H1 (cell line): Measurements from ENCODE around the gene NCEH1. TPM values are rescaled to one million over a fixed set of nuclear protein-coding genes. Genes with fewer than 3 reads are reported as not detected.

Experiments
- CTCF ChIA-PET: fragments of 300-600 bp; sonication (Branson Sonifier 250); formaldehyde crosslinking; loops from one replicate; lab custom pipeline; 2021; ENCODE audit not compliant: partially characterized antibody; lab: Charles Lee
- POLR2A ChIA-PET: fragments of 300-600 bp; sonication (Branson Sonifier 250); formaldehyde crosslinking; loops from one replicate; lab custom pipeline; 2021; ENCODE audit warnings: inconsistent platforms; ENCODE audit not compliant: partially characterized antibody; lab: Charles Lee
- DNase-seq, 2 experiments: peaks; one replicate each; pipeline versions ENCODE4 v3.0.0 to v3.0.0-alpha.2; 2010 to 2022; ENCODE audit warnings: low spot score in 2 of 2, low read depth in 1 of 2, mixed read lengths in 1 of 2
- FAIRE-seq: peaks from 2 replicates; lab custom pipeline; 2011; peaks lifted over from hg19 to GRCh38; lab: Jason Lieb, UNC
- H2AFZ ChIP-seq: 2 replicates; pipeline ENCODE4 v1.8.1; 2012; ENCODE audit warnings: low read length, inconsistent platforms
- H2AK5ac ChIP-seq: 2 replicates; pipeline ENCODE4 v1.6.1; 2013; ENCODE audit warnings: low read depth, low read length
- H2BK120ac ChIP-seq: replicated peaks from 2 replicates; pipeline ENCODE3; 2013; ENCODE audit warnings: low read depth, low read length, inconsistent platforms
- H2BK12ac ChIP-seq: 2 replicates; pipeline ENCODE4 v1.6.1; 2013; ENCODE audit warnings: low read depth, low read length
- H2BK15ac ChIP-seq: 2 replicates; pipeline ENCODE4 v1.6.1; 2013; ENCODE audit warnings: low read length
- H2BK20ac ChIP-seq: 2 replicates; pipeline ENCODE4 v1.6.1; 2013; ENCODE audit warnings: low read length
- H2BK5ac ChIP-seq: 2 replicates; pipeline ENCODE4 v1.6.1; 2013; ENCODE audit warnings: low read depth, low read length
- H3K14ac ChIP-seq: 2 replicates; pipeline ENCODE4 v1.6.1; 2013; ENCODE audit warnings: inconsistent platforms; ENCODE audit not compliant: insufficient read length
- H3K18ac ChIP-seq: 2 replicates; pipeline ENCODE4 v1.6.1; 2013; ENCODE audit warnings: low read length; ENCODE audit errors: extremely low read depth
- H3K23ac ChIP-seq: 2 replicates; pipeline ENCODE4 v1.6.1; 2013; ENCODE audit warnings: inconsistent platforms; ENCODE audit not compliant: insufficient read length
- H3K23me2 ChIP-seq: 2 replicates; pipeline ENCODE4 v1.6.1; 2013; ENCODE audit warnings: low read depth, low read length
- H3K27ac ChIP-seq: 2 replicates; pipeline ENCODE4 v1.6.1; 2011; ENCODE audit warnings: low read depth, low read length, inconsistent platforms
- H3K27me3 ChIP-seq, 4 experiments: replicated peaks in 1 of 4; 1 replicate in 1 of 4; 2 replicates in 3 of 4; pipeline versions ENCODE4 v1.6.1 to v1.8.1; 2011 to 2013; ENCODE audit warnings: low read length in 3 of 4, mild to moderate bottlenecking in 3 of 4, inconsistent platforms in 2 of 4, mixed read lengths in 2 of 4, moderate library complexity in 1 of 4; ENCODE audit not compliant: control insufficient read depth in 3 of 4, insufficient read depth in 3 of 4; ENCODE audit errors: extremely low read depth in 1 of 4
- H3K36me3 ChIP-seq, 4 experiments: 2 replicates each; pipeline versions ENCODE4 v1.6.1 to v1.8.1; 2011 to 2013; ENCODE audit warnings: mild to moderate bottlenecking in 4 of 4, low read length in 3 of 4, moderate library complexity in 2 of 4, control low read depth in 1 of 4, inconsistent platforms in 1 of 4; ENCODE audit not compliant: insufficient read depth in 4 of 4, control insufficient read depth in 2 of 4
- H3K4ac ChIP-seq: replicated peaks from 2 replicates; pipeline ENCODE3; 2013; ENCODE audit warnings: low read length, low read depth, mixed read lengths, inconsistent platforms; ENCODE audit not compliant: insufficient read length
- H3K4me1 ChIP-seq, 4 experiments: replicated peaks in 1 of 4; 1 replicate in 1 of 4; 2 replicates in 3 of 4; pipeline versions ENCODE4 v1.6.1 to v1.8.1; 2011 to 2013; ENCODE audit warnings: low read length in 3 of 4, inconsistent platforms in 2 of 4, mixed read lengths in 1 of 4; ENCODE audit not compliant: insufficient read depth in 4 of 4, control insufficient read depth in 3 of 4
- H3K4me2 ChIP-seq, 2 experiments: 2 replicates each; pipeline versions ENCODE4 v1.6.1 to v1.8.1; 2011 to 2013; ENCODE audit warnings: low read depth in 2 of 2, low read length in 2 of 2, control low read depth in 1 of 2, inconsistent platforms in 1 of 2, mild to moderate bottlenecking in 1 of 2; ENCODE audit not compliant: insufficient read depth in 1 of 2
- H3K4me3 ChIP-seq, 4 experiments: fragments of 200-600, 300-600 bp in 1 of 4; sonication (generic), shearing (Covaris generic), sonication (Bioruptor Twin) in 1 of 4; 2 replicates each; pipeline versions ENCODE4 v1.5.1 to v1.8.1; 2011 to 2016; ENCODE audit warnings: low read length in 4 of 4, low read depth in 3 of 4, control low read depth in 2 of 4, inconsistent platforms in 2 of 4, mild to moderate bottlenecking in 2 of 4, mixed read lengths in 1 of 4, moderate library complexity in 1 of 4; ENCODE audit not compliant: insufficient read depth in 2 of 4; ENCODE audit errors: extremely low read depth in 1 of 4
- H3K56ac ChIP-seq: replicated peaks from 2 replicates; pipeline ENCODE3; 2013; ENCODE audit warnings: low read depth, mild to moderate bottlenecking, mixed read lengths, low read length, inconsistent platforms; ENCODE audit not compliant: insufficient read length
- H3K79me1 ChIP-seq: 2 replicates; pipeline ENCODE4 v1.6.1; 2013; ENCODE audit warnings: low read depth, low read length, control low read depth
- H3K79me2 ChIP-seq, 2 experiments: 2 replicates each; pipeline versions ENCODE4 v1.6.1 to v1.8.1; 2012 to 2013; ENCODE audit warnings: low read length in 2 of 2, mild to moderate bottlenecking in 2 of 2, inconsistent platforms in 1 of 2; ENCODE audit not compliant: insufficient read depth in 2 of 2, control insufficient read depth in 1 of 2
- H3K9ac ChIP-seq, 4 experiments: replicated peaks in 1 of 4; 1 replicate in 1 of 4; 2 replicates in 3 of 4; pipeline versions ENCODE4 v1.6.1 to v1.8.1; 2011 to 2013; ENCODE audit warnings: low read depth in 3 of 4, low read length in 3 of 4, control low read depth in 2 of 4, mild to moderate bottlenecking in 2 of 4, moderate library complexity in 2 of 4, inconsistent platforms in 1 of 4; ENCODE audit errors: extremely low read depth in 1 of 4
- H3K9me3 ChIP-seq, 2 experiments: 2 replicates each; pipeline versions ENCODE4 v1.6.1 to v1.8.1; 2012 to 2013; ENCODE audit warnings: mild to moderate bottlenecking in 2 of 2, moderate library complexity in 2 of 2, control low read depth in 1 of 2, inconsistent platforms in 1 of 2, low read depth in 1 of 2, low read length in 1 of 2, mixed read lengths in 1 of 2; ENCODE audit not compliant: insufficient read depth in 2 of 2
- H4K20me1 ChIP-seq, 2 experiments: replicated peaks in 1 of 2; 2 replicates each; pipeline versions ENCODE3 to v1.8.1; 2011 to 2013; ENCODE audit warnings: inconsistent platforms in 2 of 2, low read length in 2 of 2, mild to moderate bottlenecking in 1 of 2; ENCODE audit not compliant: insufficient read depth in 2 of 2, control insufficient read depth in 1 of 2
- H4K5ac ChIP-seq: 2 replicates; pipeline ENCODE4 v1.6.1; 2013; ENCODE audit warnings: low read length, low read depth, mixed read lengths, inconsistent platforms; ENCODE audit not compliant: insufficient read length
- H4K8ac ChIP-seq: 2 replicates; pipeline ENCODE4 v1.8.0; 2013; ENCODE audit warnings: mild to moderate bottlenecking, moderate library complexity, low read length, inconsistent platforms; ENCODE audit not compliant: insufficient read depth; ENCODE audit errors: extremely low read depth
- H4K91ac ChIP-seq: replicated peaks from 2 replicates; pipeline ENCODE3; 2013; ENCODE audit warnings: low read length, mixed read lengths, inconsistent platforms; ENCODE audit not compliant: insufficient read length
- CREB1 ChIP-seq: IDR thresholded peaks from 2 replicates; pipeline ENCODE4 v1.6.1; 2012; ENCODE audit warnings: inconsistent platforms
- RBBP5 ChIP-seq: IDR thresholded peaks from 2 replicates; pipeline ENCODE4 v1.7.1; 2012; ENCODE audit warnings: low read depth, mild to moderate bottlenecking, inconsistent platforms, low read length, moderate library complexity, borderline replicate concordance
- SAP30 ChIP-seq: fragments of 300-600 bp; sonication (generic); IDR thresholded peaks from 2 replicates; pipeline ENCODE4 v1.7.1; 2012; ENCODE audit warnings: low read length, moderate library complexity, mild to moderate bottlenecking, inconsistent platforms; ENCODE audit not compliant: insufficient read depth, insufficient replicate concordance
- WGBS, 2 experiments: shearing (Covaris generic) in 1 of 2; methylation state at CpG; one replicate each; pipeline versions ENCODE4 v1.1.6 to v1.1.7; 2013 to 2015; ENCODE audit warnings: low lambda C conversion rate in 2 of 2, mixed read lengths in 2 of 2, inconsistent platforms in 1 of 2, low coverage in 1 of 2, missing lambda C conversion rate in 1 of 2; ENCODE audit not compliant: insufficient replicate concordance in 2 of 2, insufficient coverage in 1 of 2, insufficient read length in 1 of 2; ENCODE audit errors: extremely low coverage in 1 of 2, missing lambda C conversion rate in 1 of 2; 5-methylcytosine and 5-hydroxymethylcytosine counted together
- polyA plus RNA-seq, 7 experiments: library from polyadenylated mRNA; depleted of rRNA in 3 of 7; stranded (reverse) in 5 of 7; unstranded in 2 of 7; fragments of >200 nt in 5 of 7; fragments of 200-250 nt in 2 of 7; gene quantifications; 1 replicate in 5 of 7; 2 replicates in 1 of 7; 4 replicates in 1 of 7; pipeline versions ENCODE4 v1.2.1 to v1.2.3, GENCODE V29; 2011 to 2013; ENCODE audit warnings: missing spikeins in 2 of 7, mixed read lengths in 2 of 7
- total RNA-seq: library from RNA; stranded (reverse); fragmentation: NEBNext Ultra II Directional; extraction: Animal tissue kit (Norgen Biotek cat#: 25700); gene quantifications from 2 replicates; pipeline ENCODE4 v1.2.1, GENCODE V29; 2021

NCEH1 gene
- total and polyA plus RNA-seq, 2 of the 8 experiments (the other 6 are each of a cell fraction or from before 2014, with no cell fraction given) = 2.2 to 6.4 TPM

DNA sequence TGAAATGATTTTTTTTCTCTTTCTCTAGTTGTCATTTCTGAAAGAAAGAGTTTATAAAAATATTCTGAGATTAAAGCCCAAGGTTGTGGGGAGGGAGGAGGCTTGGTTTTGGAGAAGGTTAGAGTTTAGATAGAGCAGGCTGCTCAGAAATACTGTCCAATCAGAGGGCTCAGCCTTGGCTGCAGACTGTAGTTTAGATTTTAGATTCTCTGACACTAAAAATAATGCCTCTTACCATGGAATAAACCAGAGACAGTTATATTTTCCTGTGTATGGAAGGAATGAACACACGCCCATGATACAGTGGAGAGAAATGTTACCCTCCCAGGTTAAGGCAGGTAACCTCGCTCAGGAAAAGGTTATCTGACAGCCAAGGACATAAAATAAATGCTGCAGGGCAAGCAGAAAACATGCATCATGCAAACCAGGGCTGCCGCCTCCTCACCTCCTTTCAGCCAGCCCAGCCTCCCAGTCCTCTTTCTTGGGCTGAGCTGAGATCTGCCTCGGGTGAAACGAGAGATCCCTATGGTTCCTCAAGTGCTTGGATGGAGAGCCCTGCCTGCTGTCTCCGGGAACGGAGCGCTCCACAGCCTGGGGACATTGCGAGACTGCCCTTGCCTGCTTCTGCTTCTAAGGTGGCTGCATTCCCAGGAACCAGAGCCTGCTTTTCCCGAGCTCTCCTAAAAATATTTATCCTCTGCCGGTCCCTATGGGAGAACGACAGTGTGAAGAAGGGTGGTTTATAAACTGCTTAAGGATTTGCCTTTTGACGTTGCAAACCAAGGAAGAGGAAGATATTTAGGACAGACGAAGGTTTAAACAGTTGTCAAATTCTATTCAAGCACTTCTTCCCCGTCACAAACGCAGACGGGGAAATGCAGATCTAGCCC is 848 bp downstream of the NCEH1 start:
- Histone ChIP-seq H2BK20ac (no peak overlapping the region), H3K9me3 (no peaks in the 10 kb centered on the region), H3K4me1 (peaks cover 0 to 4% (median 0%) of the 10 kb centered on the region in 4 experiments; a peak in 1 of 7 replicates), H2AK5ac (no peak overlapping the region), H2BK15ac (no peak overlapping the region), H3K79me1 (0 out of 2 replicates have a peak, but pooled peaks cover 2% of the 10 kb centered on the region), H3K4me2 (peak overlapping the region; percentile 69 to 93), H4K8ac (no peak overlapping the region), H4K5ac (no peak overlapping the region), H3K4ac (no peak overlapping the region), H3K18ac (no peak overlapping the region), H4K91ac (no peak overlapping the region), H3K27me3 (0 out of 7 replicates have a peak, but pooled peaks cover 0 to 1% (median 0%) of the 10 kb centered on the region in 4 experiments), H2BK12ac (no peak overlapping the region), H3K27ac (no peak overlapping the region), H2AFZ (peak overlapping the region; percentile 91), H3K4me3 (peak overlapping the region; percentile 56 to 93 (median 90)), H3K23me2 (peaks cover 7% of the 10 kb centered on the region), H4K20me1 (no peaks in the 10 kb centered on the region), H3K14ac (no peak overlapping the region), H3K9ac (peak overlapping the region in 2 of 4 experiments; percentile 0 to 66; a peak in 1 of 7 replicates), H3K79me2 (no peaks in the 10 kb centered on the region), H2BK5ac (no peak overlapping the region), H3K23ac (no peak overlapping the region), H2BK120ac (no peak overlapping the region), H3K56ac (no peak overlapping the region), H3K36me3 (no peaks in the 10 kb centered on the region)
- DNase-seq (peak in 1 of 2 experiments; percentile 51), FAIRE-seq (no peak)
- WGBS, 2 experiments = 10% methylated on average over 17 of the region's 17 CpGs; no CpG with 5 or more reads in 1 of the 2 experiments
- ChIA-PET POLR2A (interaction anchor here (0.7 to 2.2 kb wide), 3 partner anchors 10 to 40 kb away, joined by 3 to 8 read pairs (median 3); partner anchors contain the start of gene ECT2), CTCF (interaction anchor here (0.6 to 6.5 kb wide), 19 partner anchors 9 to 668 kb away, joined by 3 to 30 read pairs (median 4); no protein-coding TSS in a partner anchor)
- TF ChIP-seq CREB1 = no peak
- TF ChIP-seq SAP30 = peak; percentile 34
- no peak for TF ChIP-seq RBBP5
